ENCODE results near the gene SPATA3.

The SPATA3 gene

DNA sequence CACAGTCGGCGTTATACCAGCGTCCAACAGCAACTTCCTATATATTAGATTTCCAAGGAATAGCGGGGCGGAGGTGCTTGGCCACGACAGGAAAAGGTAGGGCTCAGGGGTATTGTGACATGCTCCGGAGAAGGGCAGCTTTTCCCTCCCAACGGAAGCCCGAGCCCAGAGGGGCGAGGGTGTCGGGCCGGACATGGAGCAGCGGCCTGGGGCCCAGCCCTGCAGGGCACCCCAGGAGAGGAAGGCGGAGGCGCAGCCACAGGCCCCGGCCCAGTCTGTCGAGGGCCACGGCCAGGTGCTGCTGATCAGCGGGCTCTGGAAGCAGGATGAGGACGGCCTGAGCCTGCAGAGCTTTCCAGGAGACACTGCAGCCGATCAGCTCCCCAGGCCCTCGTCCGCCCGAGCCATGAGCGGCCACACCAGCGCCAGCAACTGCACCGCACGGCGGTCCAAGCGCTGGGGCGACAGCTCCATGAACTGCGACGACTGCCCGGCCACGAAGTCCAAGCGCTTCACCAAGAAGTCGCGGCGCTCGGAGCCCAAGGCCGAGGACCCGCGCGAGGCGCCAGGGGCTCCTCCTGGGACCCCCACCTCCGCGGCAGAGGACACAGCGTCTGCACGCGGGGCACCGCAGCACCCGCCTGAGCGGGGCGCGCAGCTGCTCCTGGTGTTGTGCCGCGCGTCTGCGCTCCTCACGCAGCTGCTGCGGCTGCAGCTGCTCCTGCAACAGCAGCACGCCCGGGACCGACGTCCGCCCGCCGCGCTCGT is 5.6 kb upstream of the SPATA3 start:
- no peaks in the 10 kb centered on the region for H3K9me3 ChIP-seq (ENCODE audit: control insufficient read depth, insufficient read depth, low read length)
- no peak overlapping the region for H3K4me3 ChIP-seq (ENCODE audit: low read length)
- H3K4me2 ChIP-seq (ENCODE audit: low read length), result no peak overlapping the region
- no peaks in the 10 kb centered on the region for H4K20me1 ChIP-seq (ENCODE audit: control insufficient read depth, insufficient read depth, low read depth, low read length)
- no peaks in the 10 kb centered on the region for H3F3A ChIP-seq (ENCODE audit: control insufficient read depth, insufficient read depth)
- H3K79me2 ChIP-seq (ENCODE audit: control insufficient read depth, low read length), result no peaks in the 10 kb centered on the region
- peaks cover 6% of the 10 kb centered on the region for H3K4me1 ChIP-seq (ENCODE audit: control insufficient read depth, low read length)
- TF ChIP-seq, protein P1, sequence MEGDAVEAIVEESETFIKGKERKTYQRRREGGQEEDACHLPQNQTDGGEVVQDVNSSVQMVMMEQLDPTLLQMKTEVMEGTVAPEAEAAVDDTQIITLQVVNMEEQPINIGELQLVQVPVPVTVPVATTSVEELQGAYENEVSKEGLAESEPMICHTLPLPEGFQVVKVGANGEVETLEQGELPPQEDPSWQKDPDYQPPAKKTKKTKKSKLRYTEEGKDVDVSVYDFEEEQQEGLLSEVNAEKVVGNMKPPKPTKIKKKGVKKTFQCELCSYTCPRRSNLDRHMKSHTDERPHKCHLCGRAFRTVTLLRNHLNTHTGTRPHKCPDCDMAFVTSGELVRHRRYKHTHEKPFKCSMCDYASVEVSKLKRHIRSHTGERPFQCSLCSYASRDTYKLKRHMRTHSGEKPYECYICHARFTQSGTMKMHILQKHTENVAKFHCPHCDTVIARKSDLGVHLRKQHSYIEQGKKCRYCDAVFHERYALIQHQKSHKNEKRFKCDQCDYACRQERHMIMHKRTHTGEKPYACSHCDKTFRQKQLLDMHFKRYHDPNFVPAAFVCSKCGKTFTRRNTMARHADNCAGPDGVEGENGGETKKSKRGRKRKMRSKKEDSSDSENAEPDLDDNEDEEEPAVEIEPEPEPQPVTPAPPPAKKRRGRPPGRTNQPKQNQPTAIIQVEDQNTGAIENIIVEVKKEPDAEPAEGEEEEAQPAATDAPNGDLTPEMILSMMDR (IDR thresholded peaks at IDR 0.05; ENCODE audit: low read depth, low read length, poor library complexity, severe bottlenecking), result no peak
- no peak for TF ChIP-seq EZH2phosphoT487 (IDR thresholded peaks at IDR 0.05; ENCODE audit: borderline replicate concordance, low read length)
- H3K9me2 ChIP-seq (replicated peaks; ENCODE audit: control insufficient read depth, low read length), result no peaks in the 10 kb centered on the region
- 0 out of 2 replicates have a peak, but pooled peaks cover 3% of the 10 kb centered on the region for H3K27me3 ChIP-seq (ENCODE audit: control insufficient read depth, low read length)
- no peak overlapping the region for H3K27ac ChIP-seq (ENCODE audit: low read depth, low read length)
- H3K36me3 ChIP-seq (ENCODE audit: control insufficient read depth, low read length), result no peaks in the 10 kb centered on the region

DNA sequence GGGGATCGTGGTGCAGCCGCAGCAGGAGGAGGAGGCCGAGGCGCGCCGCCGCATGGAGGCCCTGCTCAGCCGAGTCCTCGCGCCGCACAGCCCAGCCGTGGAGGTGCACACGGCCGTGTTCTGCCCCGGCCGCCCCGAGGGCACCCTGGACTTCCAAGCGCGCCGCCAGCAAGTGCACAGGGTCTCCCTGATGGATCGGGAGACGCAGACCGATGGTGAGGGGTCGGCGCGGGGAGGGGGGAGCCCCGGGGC is 5.1 kb upstream of the SPATA3 start:
- TF ChIP-seq, protein P1 (IDR thresholded peaks at IDR 0.05; ENCODE audit: low read depth, low read length, poor library complexity, severe bottlenecking), result no peak
- TF ChIP-seq EZH2phosphoT487 (IDR thresholded peaks at IDR 0.05; ENCODE audit: borderline replicate concordance, low read length), result no peak
- no peak overlapping the region for H3K4me3 ChIP-seq (ENCODE audit: low read length)
- no peaks in the 10 kb centered on the region for H3K9me2 ChIP-seq (replicated peaks; ENCODE audit: control insufficient read depth, low read length)
- H3K4me2 ChIP-seq (ENCODE audit: low read length), result no peak overlapping the region
- no peaks in the 10 kb centered on the region for H3F3A ChIP-seq (ENCODE audit: control insufficient read depth, insufficient read depth)
- no peaks in the 10 kb centered on the region for H3K36me3 ChIP-seq (ENCODE audit: control insufficient read depth, low read length)
- H3K27me3 ChIP-seq (ENCODE audit: control insufficient read depth, low read length), result 0 out of 2 replicates have a peak, but pooled peaks cover 3% of the 10 kb centered on the region
- H3K4me1 ChIP-seq (ENCODE audit: control insufficient read depth, low read length), result peaks cover 6% of the 10 kb centered on the region
- no peak overlapping the region for H3K27ac ChIP-seq (ENCODE audit: low read depth, low read length)
- no peaks in the 10 kb centered on the region for H4K20me1 ChIP-seq (ENCODE audit: control insufficient read depth, insufficient read depth, low read depth, low read length)
- no peaks in the 10 kb centered on the region for H3K9me3 ChIP-seq (ENCODE audit: control insufficient read depth, insufficient read depth, low read length)
- no peaks in the 10 kb centered on the region for H3K79me2 ChIP-seq (ENCODE audit: control insufficient read depth, low read length)

DNA sequence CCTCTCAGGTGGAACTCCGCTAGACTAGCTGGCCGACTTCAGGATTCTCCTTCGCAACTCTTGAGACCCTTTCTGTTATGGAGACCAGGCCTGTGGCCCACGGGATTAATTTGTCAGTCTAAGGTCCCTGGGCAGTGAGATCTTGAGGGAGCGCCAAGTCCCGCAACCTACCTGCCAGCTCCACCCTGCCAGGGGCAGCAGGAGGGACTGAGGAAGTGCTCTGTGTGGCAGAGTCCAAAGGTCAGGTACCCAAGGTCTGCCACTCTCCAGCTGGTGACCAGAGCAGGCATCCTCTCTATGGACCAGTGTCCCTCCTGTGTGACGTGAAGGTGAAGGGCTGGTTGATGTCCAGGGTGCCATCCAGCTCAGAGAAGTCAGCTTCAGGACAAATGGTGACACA is 4.3 kb upstream of the SPATA3 start:
- Histone ChIP-seq H3K9me3 (ENCODE audit: control insufficient read depth, insufficient read depth, low read length) (no peaks in the 10 kb centered on the region), H3K4me3 (ENCODE audit: low read length) (no peak overlapping the region), H3K4me1 (ENCODE audit: control insufficient read depth, low read length) (peaks cover 4% of the 10 kb centered on the region), H3K79me2 (ENCODE audit: control insufficient read depth, low read length) (no peaks in the 10 kb centered on the region), H4K20me1 (ENCODE audit: control insufficient read depth, insufficient read depth, low read depth, low read length) (no peaks in the 10 kb centered on the region), H3K4me2 (ENCODE audit: low read length) (no peak overlapping the region), H3K9me2 (replicated peaks; ENCODE audit: control insufficient read depth, low read length) (no peaks in the 10 kb centered on the region), H3K27me3 (ENCODE audit: control insufficient read depth, low read length) (0 out of 2 replicates have a peak, but pooled peaks cover 3% of the 10 kb centered on the region), H3F3A (ENCODE audit: control insufficient read depth, insufficient read depth) (no peaks in the 10 kb centered on the region), H3K27ac (ENCODE audit: low read depth, low read length) (no peak overlapping the region), H3K36me3 (ENCODE audit: control insufficient read depth, low read length) (no peaks in the 10 kb centered on the region)
- TF ChIP-seq, protein P1 (IDR thresholded peaks at IDR 0.05; ENCODE audit: low read depth, low read length, poor library complexity, severe bottlenecking), result no peak
- TF ChIP-seq EZH2phosphoT487 (IDR thresholded peaks at IDR 0.05; ENCODE audit: borderline replicate concordance, low read length), result no peak

Data from DOHH2 (cell line).